HG03025 (cell line): ENCODE measurements around the gene ADGRD1.
"Not testable (repeated sequence)": the region's sequence is repeated elsewhere in the genome, so short reads cannot be mapped to it uniquely, and the experiment has no call there.

ENCODE experiments used
- ATAC-seq: cut with Tn5 transposase; IDR thresholded peaks from one replicate; pipeline ENCODE4 v1.9.1; 2021; ENCODE audit warnings: mild to moderate bottlenecking, moderate library complexity; ENCODE audit not compliant: unreplicated experiment, low FRiP score

Gene ADGRD1

DNA sequence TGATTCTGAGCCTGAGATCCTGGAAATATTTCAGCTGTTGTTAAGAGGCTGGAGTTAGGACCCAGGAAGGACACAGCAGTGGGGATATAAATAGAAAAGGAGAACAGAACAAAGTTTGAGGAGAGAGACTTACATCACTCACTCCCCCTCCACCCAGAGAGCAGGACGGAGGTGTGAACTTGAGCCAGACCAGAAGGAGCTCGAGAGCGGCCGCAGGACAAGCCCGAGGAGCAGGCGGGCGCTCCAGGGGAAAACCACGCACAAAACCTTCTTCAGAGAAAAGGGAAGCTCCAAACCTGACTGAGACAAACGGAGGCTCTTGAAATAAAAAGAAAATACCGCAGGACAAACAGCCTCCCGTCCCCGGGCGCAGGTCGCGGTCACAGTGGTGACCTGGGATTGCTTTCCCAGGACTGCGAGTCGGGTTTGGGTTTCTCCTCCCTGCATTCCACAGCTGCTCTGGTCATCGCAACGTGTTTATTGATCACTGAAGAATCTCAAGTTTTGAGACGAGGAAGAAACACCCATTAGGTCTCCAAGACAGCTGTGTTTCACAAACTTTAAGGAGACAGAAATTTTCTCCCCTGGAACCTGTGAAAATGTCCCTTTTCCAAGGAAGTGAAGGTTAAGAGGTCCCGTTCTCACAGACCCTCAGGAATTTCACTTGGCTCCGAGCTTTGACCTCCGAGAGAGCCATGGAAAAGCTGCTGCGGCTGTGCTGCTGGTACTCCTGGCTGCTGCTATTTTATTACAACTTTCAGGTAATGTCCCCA, at the start of gene ADGRD1:
Gene ADGRD1, plus strand, starts transcription at position 137 of the 773 bp plus-strand sequence. Its CDS starts 559 bp downstream, at position 696.
- no peak for ATAC-seq

DNA sequence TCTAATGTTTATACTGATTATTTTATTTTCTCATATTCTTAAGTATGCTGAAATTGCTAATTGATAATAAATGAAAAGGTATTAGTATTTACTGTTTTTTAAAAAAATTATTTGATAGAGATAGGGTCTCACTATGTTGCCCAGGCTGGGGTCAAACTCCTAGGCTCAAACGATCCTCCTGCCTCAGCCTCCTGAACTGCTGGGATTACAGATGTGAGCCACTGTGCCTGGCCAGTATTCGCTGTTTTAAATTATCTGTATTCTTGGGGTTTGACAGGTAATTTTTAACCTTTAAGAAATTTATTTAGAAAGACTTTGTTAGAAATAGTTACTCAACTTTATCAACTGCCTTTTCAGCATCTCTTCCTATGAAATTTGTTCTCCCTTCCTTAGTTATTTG, 49.6 kb upstream of the ADGRD1 start:
- ATAC-seq = no peak

DNA sequence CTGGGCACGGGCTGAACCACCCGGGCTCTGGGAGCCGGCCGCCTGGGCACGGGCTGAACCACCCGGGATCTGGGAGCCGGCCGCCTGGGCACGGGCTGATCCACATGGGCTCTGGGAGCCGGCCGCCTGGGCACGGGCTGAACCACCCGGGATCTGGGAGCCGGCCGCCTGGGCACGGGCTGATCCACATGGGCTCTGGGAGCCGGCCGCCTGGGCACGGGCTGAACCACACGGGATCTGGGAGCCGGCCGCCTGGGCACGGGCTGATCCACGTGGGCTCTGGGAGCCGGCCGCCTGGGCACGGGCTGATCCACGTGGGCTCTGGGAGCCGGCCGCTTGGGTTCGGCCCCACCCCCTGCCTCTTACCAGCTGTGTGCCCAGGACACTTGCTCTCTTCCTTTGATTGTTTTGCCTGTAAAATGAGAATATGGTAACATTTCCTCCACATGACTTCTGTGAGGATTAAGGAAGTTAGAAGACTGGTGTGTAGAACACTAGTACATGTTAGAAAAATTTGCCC, 48.7 kb upstream of the ADGRD1 start:
- not testable (repeated sequence) for ATAC-seq

- no peak for ATAC-seq
These were observed 44.6 kb upstream of the ADGRD1 start for GRCh38 chr12:130909111-130909510.

GRCh38 chr12:130911193-130911592, 42.5 kb upstream of the ADGRD1 start:
- ATAC-seq = no peak

GRCh38 chr12:130911933-130912332, 41.8 kb upstream of the ADGRD1 start:
- ATAC-seq = no peak

DNA sequence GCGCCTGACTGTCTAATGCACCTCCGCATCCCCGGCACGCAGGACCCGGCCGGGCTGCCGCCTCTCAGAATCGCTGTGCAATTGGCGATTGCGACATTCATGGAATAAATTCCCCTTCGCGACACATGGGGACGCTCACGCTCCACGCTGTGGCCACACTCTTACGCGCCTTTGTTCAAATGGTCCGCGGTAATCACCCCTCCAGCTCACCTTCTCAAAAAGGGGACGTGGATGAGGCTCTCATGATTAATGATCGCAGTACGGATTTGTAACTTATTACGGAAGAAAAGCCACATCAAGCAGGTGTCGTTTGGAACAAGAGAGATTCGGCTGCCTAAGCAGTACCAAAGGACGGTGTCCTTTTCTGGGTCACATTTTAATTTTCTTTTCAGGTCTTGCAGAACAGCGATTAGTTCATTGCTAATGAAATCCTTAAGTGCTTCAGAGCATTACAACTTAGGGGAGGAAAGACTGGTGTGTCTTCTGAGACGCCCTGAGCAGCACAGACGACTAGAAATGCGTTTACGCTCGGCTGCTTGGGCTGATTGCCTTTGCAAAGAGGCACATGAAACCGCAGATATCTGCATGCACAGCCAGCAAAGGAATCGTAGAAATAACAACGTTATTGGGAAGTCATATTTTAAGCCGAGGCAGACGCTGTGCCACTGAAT, 37.3 kb upstream of the ADGRD1 start:
- no peak for ATAC-seq

GRCh38 chr12:130917607-130918006, 36.1 kb upstream of the ADGRD1 start:
- no peak for ATAC-seq

DNA sequence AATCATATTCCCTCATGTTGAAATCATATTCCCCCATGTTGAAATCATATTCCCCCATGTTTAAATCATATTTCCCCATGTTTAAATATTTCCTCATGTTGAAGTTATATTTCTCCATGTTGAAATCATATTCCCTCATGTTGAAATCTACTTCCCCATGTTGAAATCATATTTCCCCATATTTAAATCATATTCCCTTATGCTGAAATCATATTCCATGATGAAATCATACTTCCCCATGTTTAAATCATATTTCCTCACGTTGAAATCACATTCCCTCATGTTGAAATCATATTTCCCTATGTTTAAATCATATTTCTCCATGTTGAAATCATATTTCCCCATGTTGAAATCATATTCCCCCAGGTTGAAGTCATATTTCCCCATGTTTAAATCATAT, 34.6 kb upstream of the ADGRD1 start:
- ATAC-seq = no peak

DNA sequence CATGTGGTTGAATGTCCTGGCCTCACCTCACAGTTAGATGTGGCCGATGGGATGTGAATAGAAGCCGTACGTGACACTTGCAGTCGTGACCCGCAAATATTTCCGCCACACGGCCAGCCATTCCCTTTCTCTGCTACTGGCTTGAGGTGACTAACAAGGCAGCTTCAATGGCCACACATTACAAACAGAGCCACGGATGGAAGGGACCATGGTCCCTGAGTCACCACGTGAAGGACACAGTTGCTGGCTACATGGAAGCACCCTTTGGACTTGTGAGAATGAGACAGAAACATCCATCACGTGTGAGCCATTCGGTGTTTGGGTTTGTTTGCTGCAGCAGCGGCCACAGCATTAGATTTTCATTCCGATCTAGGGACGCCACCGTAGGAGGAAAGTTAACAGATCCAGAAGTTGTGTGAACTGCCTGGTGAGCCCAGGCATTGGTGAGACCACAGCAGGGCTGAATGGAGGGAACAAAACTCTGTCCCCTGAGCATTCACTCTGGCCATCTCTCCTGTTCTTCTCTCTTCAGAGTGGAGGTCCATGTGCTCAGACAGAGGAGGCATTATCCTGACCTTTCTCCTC, 33.5 kb upstream of the ADGRD1 start:
- no peak for ATAC-seq

GRCh38 chr12:130920723-130921381, 32.9 kb upstream of the ADGRD1 start:
- ATAC-seq = no peak

DNA sequence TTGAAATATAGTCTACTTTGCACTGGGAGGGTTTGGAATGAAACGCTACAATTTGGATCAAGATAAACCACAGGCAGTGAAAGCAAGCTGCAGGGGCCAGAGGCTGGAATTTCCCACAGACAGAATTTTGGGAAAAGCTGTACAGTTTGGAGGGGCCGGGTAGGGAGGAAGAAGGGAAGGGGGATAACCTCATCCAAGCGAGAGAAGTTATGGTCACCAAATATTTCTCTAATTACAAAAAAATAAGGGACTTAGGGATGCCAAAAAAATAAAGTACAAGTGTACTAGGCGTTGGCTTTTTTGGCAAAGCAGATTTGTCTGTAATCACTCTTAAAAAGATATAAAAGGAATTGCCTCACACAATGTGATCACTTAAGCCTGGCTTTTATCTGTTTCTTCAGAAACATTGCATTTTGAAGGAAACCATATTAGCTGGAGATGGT, 31.2 kb upstream of the ADGRD1 start:
- no peak for ATAC-seq

- no peak for ATAC-seq
These were observed 28.6 kb upstream of the ADGRD1 start for GRCh38 chr12:130924966-130925665.

DNA sequence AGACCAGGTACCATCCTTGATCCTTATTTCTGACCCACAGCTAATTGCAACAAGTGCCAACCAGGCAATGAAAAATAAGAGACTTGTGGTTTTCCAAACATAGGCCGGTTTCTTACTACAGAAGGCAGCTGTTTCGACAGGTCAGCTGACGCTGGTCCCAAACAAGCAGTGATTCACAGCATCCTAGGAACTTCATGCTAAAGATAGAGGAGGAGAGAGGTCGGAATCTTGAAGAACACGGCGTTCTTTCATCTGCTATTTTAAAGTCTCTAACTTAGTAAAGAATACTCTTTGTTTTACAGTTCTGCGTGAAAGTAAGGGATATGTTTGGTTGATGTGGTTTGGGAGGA, 28.1 kb upstream of the ADGRD1 start:
- ATAC-seq = no peak

DNA sequence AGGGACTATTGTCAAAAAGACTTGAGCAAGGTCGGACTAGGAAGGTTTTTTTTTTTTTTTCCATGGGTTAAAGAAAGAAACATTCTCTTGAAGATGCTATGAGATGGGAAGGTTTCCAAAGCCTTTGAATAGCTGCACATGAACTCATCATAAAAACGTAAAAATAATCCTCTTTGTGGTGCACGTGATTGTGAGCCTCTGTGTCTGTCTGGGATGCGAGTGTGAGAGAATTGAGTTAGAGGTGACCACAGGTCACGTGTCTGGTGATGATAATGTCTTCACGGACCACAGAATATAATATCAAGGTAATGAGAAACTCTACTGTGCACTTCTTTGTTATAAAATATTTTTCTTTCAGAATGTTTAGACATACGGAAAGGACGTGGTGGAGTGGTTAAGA, 24.3 kb upstream of the ADGRD1 start:
- no peak for ATAC-seq

DNA sequence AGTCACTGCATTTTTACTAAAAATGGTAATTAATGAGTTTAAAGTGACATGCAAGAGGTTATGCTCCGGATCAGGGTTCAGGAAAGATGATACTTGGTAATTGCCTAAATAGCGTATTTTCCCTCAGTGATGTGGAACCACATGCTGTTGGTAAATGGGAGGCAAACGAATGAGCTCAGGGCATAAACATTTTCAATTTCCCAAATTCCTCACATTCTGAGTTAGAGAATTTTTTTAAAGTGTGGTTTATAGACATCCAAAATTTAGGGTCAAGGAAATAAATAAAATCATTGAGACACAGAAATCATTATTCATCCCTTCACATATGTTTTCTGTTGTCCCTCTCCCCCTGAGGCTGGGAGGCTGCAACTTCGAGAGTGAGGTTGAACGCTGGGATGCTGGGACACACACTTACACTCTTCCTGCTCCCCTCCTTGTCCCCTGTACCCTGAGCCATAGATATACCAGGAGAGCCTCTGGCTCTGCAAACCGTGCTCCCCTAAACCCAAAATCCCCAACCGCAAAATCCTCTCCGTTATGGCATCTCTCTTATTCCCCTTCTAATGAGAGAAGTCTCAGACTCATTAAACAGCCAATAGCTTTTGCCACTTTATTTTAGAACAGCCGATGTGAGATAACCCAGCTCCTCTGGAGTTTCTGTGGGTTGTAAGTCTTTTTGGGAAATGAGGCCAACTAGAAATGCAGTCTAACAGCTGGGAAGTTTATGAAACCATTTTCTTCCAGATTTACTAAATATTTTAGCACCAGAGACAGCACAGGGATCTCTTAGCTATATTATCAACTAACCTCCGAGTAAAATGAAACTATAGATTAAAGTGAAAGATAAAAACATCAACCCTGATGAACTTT, 21.4 kb upstream of the ADGRD1 start:
- no peak for ATAC-seq

GRCh38 chr12:130933269-130933995, 20.3 kb upstream of the ADGRD1 start:
- ATAC-seq = no peak

GRCh38 chr12:130934753-130935152, 19.0 kb upstream of the ADGRD1 start:
- no peak for ATAC-seq

- ATAC-seq = no peak
These were observed 17.1 kb upstream of the ADGRD1 start for GRCh38 chr12:130936561-130936960.
